OCI-M1 (cell line): ENCODE data around the gene TMEM221.
A peak's percentile ranks its signal among the peaks of the same experiment; 100 is the strongest.

Experiments
- DNase-seq: peaks from one replicate; lab custom pipeline; 2025; lab: John Stamatoyannopoulos, UW

TMEM221 gene

GRCh38 chr19:17473041-17473440 lies 24.6 kb upstream of the TMEM221 start:
- peak; percentile 70 for DNase-seq

- DNase-seq: no peak
Measured at GRCh38 chr19:17471410-17472125, 23.1 kb upstream of the TMEM221 start.

- peak; percentile 99 for DNase-seq
Measured at GRCh38 chr19:17470068-17470841, 21.8 kb upstream of the TMEM221 start, which contains the start of gene SLC27A1. SLC27A1 (plus strand) TSS chr19:17470524; CDS start chr19:17470541, 17 bp downstream.

GRCh38 chr19:17469481-17470067 lies 21.1 kb upstream of the TMEM221 start:
- DNase-seq: peak; percentile 99

- no peak for DNase-seq
Measured at GRCh38 chr19:17469092-17469480, 20.6 kb upstream of the TMEM221 start.

GRCh38 chr19:17468302-17469091 lies 20.0 kb upstream of the TMEM221 start:
- DNase-seq: no peak

- peak; percentile 17 for DNase-seq
Measured at GRCh38 chr19:17467471-17468301, 19.2 kb upstream of the TMEM221 start.

GRCh38 chr19:17466487-17466850 lies 18.0 kb upstream of the TMEM221 start:
- no peak for DNase-seq

GRCh38 chr19:17460372-17461230 lies 12.1 kb upstream of the TMEM221 start, which contains the start of gene NXNL1:
NXNL1 (minus strand) TSS chr19:17460926; CDS start chr19:17460869, 57 bp downstream.
- no peak for DNase-seq

- DNase-seq: no peak
Measured at GRCh38 chr19:17458970-17459369, 10.5 kb upstream of the TMEM221 start.

- no peak for DNase-seq
Measured at GRCh38 chr19:17457616-17458015, 9.1 kb upstream of the TMEM221 start.

GRCh38 chr19:17456127-17456526 lies 7.7 kb upstream of the TMEM221 start:
- no peak for DNase-seq

- no peak for DNase-seq
Measured at GRCh38 chr19:17455308-17456123, 7.0 kb upstream of the TMEM221 start.

- DNase-seq: no peak
Measured at GRCh38 chr19:17454576-17455071, 6.2 kb upstream of the TMEM221 start.

GRCh38 chr19:17451820-17452219 lies 3.4 kb upstream of the TMEM221 start:
- no peak for DNase-seq

- DNase-seq: peak; percentile 43
Measured at GRCh38 chr19:17450264-17451075, 2.0 kb upstream of the TMEM221 start.

GRCh38 chr19:17447704-17448130 lies 751 bp downstream of the TMEM221 start:
- DNase-seq: no peak

GRCh38 chr19:17445526-17446165 lies 2.8 kb downstream of the TMEM221 start:
- no peak for DNase-seq
